GM18508 (cell line): Measurements from ENCODE around the gene LRTM1.

ENCODE experiments used
- ATAC-seq: cut with Tn5 transposase; IDR thresholded peaks from one replicate; pipeline ENCODE4 v1.9.1; 2021; ENCODE audit warnings: moderate number of reproducible peaks; ENCODE audit not compliant: insufficient read depth, unreplicated experiment

LRTM1 gene

DNA sequence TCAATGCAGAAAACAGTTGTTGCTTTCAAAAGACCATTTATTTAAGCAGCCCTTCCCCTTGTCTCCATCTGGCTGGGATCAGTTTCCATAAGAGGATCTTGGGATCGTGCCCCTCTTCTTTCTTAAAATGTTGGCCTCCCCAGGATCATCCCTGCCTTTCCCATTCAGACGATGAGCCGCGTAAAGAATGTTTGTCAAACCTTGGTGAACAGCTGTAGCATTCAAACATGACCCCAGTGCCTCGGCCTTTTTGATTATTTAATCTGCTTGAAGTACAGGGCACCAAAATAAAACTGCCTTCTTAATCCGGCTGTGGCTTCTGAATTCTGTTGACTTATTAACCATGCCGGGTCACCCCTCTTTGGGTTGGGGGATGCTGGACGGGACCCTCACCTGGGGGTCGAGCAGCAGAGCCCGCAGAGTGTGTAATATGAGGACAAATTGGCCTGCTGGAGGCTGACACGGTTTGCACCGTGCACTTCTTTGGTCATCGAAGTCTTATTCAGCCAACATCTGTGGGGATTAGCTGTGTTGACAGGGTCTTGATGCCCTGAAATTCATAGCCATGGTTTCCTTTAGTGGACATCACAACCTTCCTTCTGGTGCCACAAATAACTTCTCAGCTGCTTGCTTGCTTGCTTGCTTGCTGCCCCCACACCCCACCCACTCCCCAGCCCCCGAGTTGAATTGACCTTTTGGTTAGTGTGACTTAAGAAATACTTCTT lies at the start of gene LRTM1:
TSS of gene LRTM1 (minus strand) at position 14 of the 725 bp plus-strand sequence. CDS start 148 bp downstream, outside the sequence.
- no peak for ATAC-seq

DNA sequence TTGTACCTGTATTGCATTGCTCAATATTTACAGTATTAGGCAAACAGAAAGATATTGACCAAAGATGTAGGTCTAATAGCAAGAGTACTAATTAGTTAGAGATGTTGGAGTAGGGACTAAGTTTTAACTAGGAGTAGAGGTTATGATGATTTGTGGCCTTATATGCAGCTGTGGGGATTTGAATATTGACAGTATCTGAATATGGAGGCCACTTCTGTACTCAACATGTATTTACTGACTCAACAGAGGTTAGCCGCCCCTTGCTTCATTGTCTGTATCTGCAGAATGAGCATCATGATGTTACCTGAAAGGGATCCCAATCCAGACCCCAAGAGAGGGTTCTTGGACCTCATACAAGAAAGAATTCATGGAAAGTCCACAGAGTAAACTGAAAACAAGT lies 49.6 kb upstream of the LRTM1 start:
- no peak for ATAC-seq

DNA sequence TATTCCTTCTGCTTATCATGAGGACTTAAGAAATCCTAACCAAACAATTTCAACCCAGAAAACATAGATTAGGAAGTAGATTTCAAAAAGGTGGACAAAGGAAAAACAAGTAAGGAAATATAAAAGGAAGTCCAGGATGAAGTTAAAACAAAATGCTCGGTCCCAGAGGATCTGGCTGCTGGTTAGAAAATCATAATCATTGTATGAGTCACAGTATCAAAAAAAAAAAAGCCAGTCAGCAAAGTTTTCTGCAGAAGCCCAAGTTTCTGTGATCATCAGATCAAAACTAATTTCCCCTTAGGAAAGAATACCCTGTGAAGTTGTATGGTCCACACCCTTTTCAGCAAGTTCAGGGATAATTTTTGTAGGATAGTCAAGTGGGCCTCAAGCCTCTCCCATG lies 43.0 kb upstream of the LRTM1 start:
- no peak for ATAC-seq

DNA sequence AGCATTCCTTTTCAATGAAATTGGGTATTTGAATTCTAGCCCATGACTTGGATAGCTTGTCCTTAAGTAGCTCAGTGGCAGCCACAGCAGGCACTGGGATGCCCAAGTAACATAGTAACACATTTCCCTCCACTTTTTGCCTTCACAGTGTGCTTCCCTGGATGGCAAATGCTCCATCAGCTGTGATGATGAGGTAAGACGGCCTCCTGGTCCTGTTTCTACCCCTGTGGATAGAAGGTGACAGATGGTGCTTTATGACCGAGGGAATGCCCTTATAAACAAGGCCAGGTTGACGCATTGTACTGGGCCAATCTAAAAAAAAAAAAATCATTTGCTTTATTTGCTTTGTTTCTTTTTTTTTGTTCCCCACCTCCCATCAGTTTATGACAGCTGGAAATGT lies 41.8 kb upstream of the LRTM1 start:
- ATAC-seq: no peak

DNA sequence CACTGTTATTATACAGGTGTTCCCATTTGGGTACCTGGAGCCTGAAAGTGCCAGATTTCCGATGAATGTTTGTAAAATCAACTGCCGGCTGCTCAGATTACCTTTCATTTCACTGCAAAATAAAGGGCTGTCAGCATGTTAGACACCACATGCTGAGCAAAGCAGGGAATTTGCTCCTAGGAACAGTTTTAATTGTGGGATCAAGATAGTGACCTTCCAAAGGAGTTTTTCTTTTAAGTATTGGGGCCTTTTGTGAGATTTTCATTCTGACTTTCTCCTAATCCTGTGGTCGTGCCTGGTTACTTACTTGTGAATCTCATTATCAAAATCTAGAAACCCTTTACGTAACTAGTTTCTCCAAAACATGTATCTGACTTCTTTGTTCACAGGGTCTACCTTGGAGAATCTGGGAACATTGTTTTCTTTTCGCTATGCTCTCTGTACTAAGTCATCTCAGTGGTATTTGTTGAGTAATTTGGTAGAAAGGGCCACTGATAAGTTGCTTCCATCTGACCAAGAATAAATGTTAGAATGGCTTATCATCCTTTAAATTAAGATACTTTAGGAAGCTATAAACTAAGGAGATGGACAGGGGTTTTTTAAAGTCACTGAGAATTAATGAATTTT lies 40.8 kb upstream of the LRTM1 start:
- ATAC-seq: no peak

DNA sequence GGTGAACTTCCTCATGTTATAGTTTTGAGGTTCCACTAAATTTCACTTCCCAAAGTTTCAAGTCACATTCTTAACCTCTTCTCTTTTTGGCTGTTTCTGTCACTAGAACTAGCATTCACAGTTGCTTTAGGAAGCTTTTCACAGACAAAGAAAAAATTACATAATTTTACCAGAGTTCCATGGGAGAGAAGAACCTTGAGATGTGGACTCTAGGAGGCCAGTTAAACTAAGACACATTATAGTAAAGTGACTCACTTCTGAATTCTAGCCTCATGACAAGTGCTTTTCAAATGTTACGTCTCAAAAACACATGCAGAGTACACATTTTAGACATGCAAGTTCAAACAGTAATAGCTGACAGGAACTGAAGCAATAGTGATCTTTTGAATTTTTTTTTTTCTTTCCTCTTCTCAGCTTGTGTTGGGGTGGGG lies 39.9 kb upstream of the LRTM1 start:
- no peak for ATAC-seq

DNA sequence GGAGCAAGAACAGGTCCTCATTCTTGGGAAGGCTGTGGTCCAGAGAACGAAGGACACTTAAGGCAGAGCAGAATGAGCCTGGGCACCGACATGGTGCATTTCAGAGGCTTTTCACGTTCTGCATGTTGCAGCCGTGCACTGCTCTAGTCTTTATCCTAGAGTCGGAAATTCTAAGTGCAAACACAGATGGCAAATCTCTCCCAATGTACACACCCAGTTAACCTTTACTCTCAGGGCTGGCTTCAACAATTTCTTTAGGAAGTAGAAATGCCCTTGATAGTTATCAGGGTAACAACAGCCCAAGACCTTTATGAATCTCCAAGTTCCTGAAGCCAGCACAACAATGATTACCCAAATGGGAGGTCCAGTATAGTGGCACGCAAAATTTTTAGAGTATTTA lies 39.1 kb upstream of the LRTM1 start:
- ATAC-seq: no peak

DNA sequence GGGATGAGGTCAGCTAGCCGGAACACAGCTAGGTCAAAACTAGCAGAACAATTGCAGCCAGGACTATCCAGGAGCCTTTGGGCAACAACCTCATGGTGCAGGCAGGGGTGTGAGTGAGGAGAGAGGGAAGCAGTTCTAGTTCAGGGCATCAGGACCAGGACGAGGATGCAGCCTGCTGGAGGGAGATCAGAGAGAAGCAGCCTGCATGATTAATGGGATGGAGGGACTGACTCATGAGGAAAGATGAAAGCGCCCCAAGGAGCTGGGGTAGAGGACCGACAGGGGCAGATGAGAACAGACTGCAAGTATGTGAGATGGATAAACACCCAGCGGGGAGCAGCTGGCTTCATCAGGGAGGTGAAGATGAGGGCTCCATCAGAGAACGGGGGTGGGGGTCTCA lies 37.9 kb upstream of the LRTM1 start:
- ATAC-seq: no peak

DNA sequence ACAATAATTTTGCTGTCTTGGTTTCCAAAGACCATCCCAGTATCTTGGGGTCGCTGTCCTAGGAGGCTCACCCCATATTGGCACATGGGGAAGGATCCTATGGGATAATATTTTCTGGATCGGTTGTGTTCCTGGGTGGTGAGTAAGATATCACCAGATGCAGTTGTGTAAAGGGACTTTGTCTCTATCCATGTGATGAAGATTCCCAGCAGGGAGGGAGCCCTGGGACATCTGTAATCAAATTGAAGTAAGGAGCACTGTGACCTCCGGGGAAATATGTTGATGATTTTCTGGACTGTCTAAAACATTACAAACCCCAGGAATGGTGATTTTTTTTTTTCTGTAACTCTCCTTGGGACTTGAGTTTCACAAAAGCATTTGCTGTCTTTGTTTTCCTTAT lies 36.2 kb upstream of the LRTM1 start:
- ATAC-seq: no peak

DNA sequence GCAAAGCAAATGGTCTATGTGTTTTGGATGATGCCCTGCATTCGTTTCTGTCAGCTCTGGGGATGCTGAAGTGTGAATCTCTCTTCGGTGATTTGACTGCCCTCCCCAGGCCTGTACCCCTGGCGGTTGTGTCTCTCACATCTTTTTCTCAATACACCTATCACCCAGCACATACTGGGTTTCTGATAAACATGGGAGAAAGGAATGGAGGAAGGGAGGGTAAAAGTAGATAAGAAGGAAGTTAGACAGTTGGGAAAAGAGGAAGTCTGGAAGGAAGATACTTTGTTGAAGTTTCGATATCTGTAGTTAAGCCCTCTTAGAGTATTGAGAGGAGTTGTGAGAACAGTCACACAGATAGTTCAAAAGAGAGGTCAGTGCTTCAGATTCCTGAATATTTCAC lies 35.8 kb upstream of the LRTM1 start:
- no peak for ATAC-seq

DNA sequence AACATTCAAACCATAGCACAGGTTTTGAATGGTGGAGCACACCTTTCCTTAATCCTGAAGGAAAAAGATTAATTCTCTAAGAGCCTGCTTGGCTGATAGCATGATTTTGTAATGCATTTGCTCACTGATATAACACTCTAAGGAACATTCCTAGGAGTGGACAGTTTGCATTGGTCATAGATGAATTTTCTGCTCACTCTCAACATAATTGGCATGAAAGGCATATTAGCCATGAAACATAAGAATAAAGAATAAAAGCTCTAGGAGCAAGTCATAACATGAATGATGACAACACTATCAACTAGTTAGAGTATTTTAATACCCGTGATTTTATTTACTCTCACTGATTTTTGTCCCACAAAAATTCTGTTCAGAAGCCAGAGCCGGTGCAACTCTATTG lies 34.3 kb upstream of the LRTM1 start:
- no peak for ATAC-seq

DNA sequence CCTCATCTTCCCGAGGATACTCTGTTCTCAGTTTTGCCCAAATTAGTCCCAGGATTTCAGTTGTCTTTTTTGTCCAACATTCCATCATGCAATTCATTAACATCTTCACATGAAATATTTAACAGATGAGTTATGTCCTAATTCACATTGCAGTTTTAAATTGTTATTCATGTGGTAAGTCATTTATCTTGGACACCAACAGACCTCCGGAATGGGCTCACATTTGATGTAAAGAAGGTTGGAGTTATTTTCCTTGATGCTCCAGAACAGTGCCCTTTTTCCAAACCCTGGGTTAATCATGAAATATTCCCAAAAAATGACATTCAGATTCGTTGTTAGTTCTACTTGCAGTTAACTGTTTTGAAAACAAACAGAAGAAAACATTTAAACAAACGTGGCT lies 32.8 kb upstream of the LRTM1 start:
- ATAC-seq: no peak

DNA sequence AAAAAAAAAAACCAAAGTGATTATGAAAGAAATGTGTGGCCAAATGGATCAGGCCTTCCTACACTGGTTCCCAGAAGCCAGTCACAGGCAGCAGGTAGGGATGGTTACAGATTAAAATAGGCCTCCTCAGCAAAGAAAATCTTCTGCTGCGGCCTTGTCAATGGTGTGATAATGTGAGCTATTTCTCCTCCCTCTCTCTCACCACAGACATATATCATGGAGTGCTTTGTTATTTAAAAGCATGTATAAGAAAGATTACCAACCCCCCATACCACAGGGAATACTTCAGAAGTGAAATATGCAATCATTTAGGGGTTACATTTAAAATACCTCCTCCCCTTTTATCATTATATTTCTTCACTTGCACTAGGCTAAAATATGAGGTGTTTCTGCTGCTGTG lies 32.2 kb upstream of the LRTM1 start:
- ATAC-seq: no peak

DNA sequence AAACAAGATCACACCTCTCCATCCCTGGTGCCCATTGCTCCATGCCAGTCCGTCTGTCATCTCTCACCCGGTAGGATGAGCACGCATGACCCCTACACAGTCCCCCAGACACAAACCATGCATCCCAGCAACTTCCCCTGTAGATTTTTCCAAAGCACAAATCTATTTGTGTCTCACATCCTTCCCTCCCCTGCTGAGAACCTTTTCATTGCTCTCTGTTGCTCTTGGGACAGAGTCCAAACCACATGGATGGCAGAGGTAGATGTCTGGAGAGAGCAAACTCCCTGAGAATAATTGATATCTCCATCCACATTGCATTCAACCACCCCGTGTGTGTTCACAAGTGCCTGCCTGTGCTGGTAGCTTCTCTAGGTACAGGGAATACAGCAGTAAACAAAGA lies 29.9 kb upstream of the LRTM1 start:
- ATAC-seq: no peak

DNA sequence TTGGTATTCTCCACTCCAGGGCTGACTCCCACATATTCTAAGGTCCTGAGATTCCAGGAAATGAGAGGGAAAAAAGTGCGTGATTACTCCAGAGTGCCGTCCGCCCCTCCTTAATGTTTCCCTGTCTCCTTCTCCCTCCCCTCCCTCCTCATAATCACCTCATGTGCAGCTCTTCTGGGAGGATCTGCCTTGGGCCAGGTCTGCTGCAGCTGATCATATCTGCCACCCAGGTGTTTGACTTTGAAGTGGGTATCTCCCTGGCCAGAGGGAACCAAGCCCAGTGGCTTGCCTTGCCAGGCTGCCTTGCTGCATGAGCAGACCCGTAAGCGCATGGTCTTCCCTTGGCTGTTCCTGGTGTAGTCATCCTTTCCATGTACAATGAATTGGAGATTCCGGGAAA lies 28.1 kb upstream of the LRTM1 start:
- no peak for ATAC-seq

DNA sequence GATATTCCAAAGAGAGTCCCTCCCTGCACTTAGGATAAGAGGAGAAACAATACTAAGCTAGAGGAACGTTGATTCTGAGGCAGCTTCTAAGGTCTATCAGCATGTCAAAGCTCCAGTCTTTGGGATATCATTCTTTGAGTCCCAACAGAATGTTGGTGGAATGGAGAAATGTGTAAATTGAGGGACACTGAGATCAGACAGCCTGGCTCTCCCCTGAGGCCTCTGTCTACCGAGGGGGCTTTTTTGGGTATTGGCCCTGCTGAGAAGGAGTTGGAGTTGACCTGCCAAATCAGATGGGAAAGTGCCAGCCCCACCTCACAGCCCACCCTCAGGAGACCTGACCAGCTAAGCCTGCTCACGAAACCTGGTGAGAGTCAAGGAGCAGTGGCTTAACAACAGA lies 27.6 kb upstream of the LRTM1 start:
- ATAC-seq: no peak

DNA sequence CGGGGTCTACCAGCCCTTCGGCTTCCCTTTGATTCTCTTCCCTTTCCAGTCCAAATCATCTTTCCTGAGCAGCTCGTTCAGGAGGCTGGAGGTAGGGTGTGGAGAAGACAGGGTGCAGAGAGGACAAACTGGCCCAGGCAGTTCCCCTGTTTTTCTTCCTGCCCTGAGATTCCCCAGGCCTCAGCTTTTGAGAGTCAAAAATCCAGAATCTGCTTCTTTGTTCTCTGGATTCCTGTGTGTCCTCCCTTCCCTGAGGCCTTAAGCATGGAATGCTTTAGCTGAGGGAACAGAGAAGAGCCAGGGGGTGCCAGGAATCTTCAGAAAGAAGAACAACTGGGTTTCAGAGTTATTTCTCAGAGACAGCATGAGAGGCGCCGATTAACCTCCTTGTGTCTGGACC lies 26.7 kb upstream of the LRTM1 start:
- no peak for ATAC-seq

DNA sequence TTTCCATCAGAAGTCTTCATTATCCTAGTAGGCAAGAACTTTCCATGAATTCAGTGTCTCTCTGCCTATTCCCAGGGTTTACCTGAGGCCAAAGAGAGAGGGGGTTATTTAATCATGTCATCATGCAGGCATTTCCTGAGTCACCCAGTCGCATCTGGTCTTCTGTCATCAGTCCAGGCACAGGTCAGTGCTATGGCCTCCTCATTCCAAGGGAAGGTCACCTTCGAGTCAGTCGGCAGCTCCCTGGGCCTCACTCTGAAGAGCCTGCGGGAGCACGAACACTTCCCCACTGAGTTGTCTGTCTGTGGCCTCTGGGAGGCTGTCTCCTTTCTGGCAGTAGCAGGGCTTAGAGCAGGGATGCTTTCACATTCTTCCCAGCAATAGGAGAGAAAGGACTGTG lies 26.2 kb upstream of the LRTM1 start:
- no peak for ATAC-seq

DNA sequence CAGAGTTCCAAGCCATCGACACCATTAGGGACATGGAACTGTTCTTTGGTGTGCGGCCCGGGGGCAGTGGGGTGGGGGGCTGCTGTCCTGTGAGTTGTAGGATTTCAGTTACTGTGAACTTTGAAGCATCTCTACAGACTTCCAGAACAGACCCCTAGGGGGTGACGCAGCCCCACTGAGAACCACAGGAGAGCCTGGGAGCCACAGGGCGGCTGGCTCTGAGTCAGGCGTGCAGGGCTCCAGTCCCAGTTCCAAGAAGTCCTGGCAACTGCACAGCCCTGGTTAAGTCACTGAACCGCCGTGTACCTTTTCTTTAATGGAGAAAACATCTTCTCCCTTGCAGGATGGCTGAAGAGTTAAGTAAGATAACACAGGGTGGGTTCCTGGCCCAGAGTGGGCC lies 23.5 kb upstream of the LRTM1 start:
- no peak for ATAC-seq

DNA sequence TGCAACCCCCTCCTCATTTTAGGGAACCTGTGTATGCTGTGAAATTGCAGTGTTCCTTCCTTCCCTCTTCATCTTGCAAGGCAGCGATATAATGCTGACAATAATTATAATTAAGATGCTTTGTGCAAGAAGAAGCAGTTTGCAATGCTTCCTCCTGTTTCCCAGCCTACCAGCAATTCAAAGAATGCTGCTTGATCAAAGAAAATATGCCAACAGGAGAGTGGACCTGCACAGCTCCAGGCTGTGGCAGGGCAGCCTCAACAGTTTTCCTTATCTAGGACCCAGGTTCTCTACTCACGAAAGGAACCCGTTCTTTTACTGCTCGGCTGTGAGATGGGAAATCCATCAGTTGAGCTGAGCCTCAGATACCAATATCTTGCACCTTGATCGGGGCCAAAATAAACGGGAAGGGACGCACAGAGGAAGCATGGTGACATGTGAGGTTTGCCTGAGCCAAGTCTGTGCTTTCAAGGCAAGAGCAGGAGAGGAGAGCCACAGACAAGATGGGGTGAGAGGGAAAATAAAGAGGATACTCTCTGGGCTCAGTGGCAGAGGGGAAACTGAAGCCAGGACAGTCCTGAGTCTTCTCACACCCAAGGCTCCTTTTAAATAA lies 22.6 kb upstream of the LRTM1 start:
- ATAC-seq: no peak

DNA sequence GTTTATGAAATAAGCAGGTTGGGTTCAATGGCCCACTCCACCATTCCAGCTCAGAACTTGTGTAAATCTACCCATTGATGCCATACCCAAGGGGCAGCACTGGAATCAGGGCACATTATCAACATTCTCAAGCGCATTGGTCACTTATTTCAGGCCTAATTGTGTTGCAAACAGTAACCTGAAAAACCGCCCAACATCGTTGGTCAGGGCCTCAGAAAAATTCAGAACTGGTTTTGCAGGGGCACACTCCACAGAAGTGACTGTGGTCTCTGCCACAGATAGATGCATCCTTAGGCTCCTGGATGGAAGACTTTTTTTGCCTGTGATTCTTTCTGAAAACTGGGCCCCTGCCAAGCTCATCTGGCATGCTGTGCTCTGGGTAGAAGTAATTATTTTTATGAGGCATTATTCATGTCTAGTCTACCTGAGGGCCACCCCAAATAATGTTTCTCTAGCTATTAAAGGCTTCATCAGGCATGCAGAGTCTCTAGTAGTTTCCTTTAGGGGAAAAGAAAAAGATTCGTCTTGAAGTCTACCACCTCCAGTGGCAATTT lies 21.7 kb upstream of the LRTM1 start:
- ATAC-seq: no peak
